HG03159 (cell line): ENCODE measurements around the gene FBXO5.
A peak's percentile ranks its signal among the peaks of the same experiment; 100 is the strongest.

ENCODE experiments used
- ATAC-seq: cut with Tn5 transposase; IDR thresholded peaks from one replicate; pipeline ENCODE4 v1.9.1; 2021; ENCODE audit warnings: mild to moderate bottlenecking, moderate library complexity; ENCODE audit not compliant: unreplicated experiment

Gene FBXO5

GRCh38 chr6:152952045-152952444 is 30.8 kb downstream of the FBXO5 start:
- ATAC-seq = no peak

DNA sequence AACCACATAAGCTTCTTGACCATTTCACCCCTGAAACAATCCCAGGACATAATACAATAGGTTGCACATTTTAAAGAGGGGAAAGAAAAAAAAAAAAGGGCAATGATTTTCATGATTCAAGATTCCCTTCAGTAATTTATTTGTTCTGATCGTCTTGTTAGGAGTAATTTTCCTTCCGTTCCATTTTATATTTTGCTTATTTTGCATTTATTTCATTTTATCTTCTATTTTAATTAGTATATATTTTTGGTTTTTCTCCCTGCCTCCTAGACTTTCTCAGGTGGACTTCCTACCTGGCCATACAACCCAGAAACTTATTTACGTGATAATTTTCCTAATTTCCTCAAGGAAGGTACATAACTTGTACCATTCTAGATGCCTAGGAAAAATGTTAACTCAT is 32.6 kb downstream of the FBXO5 start:
- ATAC-seq = no peak

GRCh38 chr6:152948150-152948768 is 34.6 kb downstream of the FBXO5 start:
- peak; percentile 90 for ATAC-seq

- ATAC-seq = no peak
Measured at GRCh38 chr6:152946995-152947394, 35.8 kb downstream of the FBXO5 start.

GRCh38 chr6:152946484-152946883 is 36.4 kb downstream of the FBXO5 start:
- ATAC-seq = no peak

- ATAC-seq = no peak
Measured at GRCh38 chr6:152943260-152943897, 39.5 kb downstream of the FBXO5 start.

- ATAC-seq = no peak
Measured at GRCh38 chr6:152942319-152942869, 40.4 kb downstream of the FBXO5 start.

DNA sequence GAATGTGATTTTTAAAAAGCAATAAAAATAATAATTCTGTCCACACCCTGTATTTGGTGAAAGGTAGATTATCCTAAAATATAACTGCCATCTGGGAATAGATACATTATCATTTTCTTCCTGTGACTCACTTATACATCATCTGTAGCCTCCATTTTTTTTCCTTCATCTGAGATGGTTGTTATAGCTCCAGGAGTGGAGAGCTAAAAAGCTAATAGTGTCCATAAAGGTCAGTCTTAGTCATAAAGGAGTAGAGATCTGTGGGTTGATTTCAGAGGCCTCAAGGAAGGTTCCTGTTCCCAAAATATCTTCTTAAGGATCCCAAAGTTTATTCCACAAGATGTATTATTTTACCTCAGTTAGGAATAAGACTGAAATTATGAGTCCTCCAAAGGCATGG is 41.1 kb downstream of the FBXO5 start:
- no peak for ATAC-seq

GRCh38 chr6:152932865-152933264 is 50.0 kb downstream of the FBXO5 start:
- ATAC-seq = no peak

DNA sequence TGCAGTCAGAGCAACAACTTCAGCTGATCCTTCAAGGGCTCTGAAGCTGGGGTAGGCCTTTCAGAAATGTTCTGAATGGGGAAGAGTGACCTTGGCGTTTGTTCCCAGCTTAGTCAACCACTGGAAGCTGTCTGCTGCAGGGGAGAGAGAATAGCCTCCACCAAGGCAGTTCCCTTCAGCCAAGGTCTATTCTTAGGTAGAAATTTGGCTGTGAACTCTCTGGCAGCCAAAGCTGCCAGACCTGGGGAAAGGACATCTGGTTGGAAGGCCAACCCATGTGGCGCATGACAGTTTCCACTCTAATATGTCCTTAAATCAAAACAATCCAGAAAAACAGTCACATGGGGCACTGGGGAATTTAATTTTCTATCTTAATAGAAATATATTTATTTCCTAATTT is 60.1 kb downstream of the FBXO5 start:
- no peak for ATAC-seq
